ENCODE data around the gene SYT15.

The SYT15 gene

GRCh38 chr10:46555366-46555712, 23.6 kb upstream of the SYT15 start:
- Histone ChIP-seq H3K9me2 (replicated peaks; ENCODE audit: low read depth, low read length) (no peaks in the 10 kb centered on the region), H3K9me3 (ENCODE audit: insufficient read depth, low read depth, low read length) (no peaks in the 10 kb centered on the region), H3K4me3 (ENCODE audit: low read length, poor library complexity, severe bottlenecking) (no peak overlapping the region), H3K4me1 (ENCODE audit: insufficient read depth, low read length, poor library complexity, severe bottlenecking) (no peaks in the 10 kb centered on the region), H3K27me3 (ENCODE audit: insufficient read depth, low read length, poor library complexity, severe bottlenecking) (peaks cover 3% of the 10 kb centered on the region), H3K4me2 (ENCODE audit: low read depth, low read length, poor library complexity, severe bottlenecking) (no peak overlapping the region), H3K79me2 (ENCODE audit: insufficient read depth, low read length) (no peaks in the 10 kb centered on the region), H3K9ac (ENCODE audit: low read depth, low read length, poor library complexity, severe bottlenecking) (no peak overlapping the region), H3F3A (ENCODE audit: low read depth) (no peaks in the 10 kb centered on the region), H4K20me1 (ENCODE audit: insufficient read depth, low read length, poor library complexity, severe bottlenecking) (no peaks in the 10 kb centered on the region), H3K36me3 (ENCODE audit: insufficient read depth, low read length) (no peaks in the 10 kb centered on the region), H2AFZ (ENCODE audit: low read length) (no peak overlapping the region)
- TF ChIP-seq EZH2phosphoT487 (IDR thresholded peaks at IDR 0.05; ENCODE audit: borderline replicate concordance) = no peak
- TF ChIP-seq CTCF (conservative IDR thresholded peaks at IDR 0.05; ENCODE audit: low read length) = no peak

GRCh38 chr10:46555713-46556514, 23.0 kb upstream of the SYT15 start:
- Histone ChIP-seq H3K4me2 (ENCODE audit: low read depth, low read length, poor library complexity, severe bottlenecking) (no peak overlapping the region), H4K20me1 (ENCODE audit: insufficient read depth, low read length, poor library complexity, severe bottlenecking) (no peaks in the 10 kb centered on the region), H3K9ac (ENCODE audit: low read depth, low read length, poor library complexity, severe bottlenecking) (no peak overlapping the region), H2AFZ (ENCODE audit: low read length) (no peak overlapping the region), H3K4me3 (ENCODE audit: low read length, poor library complexity, severe bottlenecking) (no peak overlapping the region), H3K4me1 (ENCODE audit: insufficient read depth, low read length, poor library complexity, severe bottlenecking) (no peaks in the 10 kb centered on the region), H3K9me3 (ENCODE audit: insufficient read depth, low read depth, low read length) (no peaks in the 10 kb centered on the region), H3K27me3 (ENCODE audit: insufficient read depth, low read length, poor library complexity, severe bottlenecking) (peaks cover 9% of the 10 kb centered on the region), H3K36me3 (ENCODE audit: insufficient read depth, low read length) (no peaks in the 10 kb centered on the region), H3K79me2 (ENCODE audit: insufficient read depth, low read length) (no peaks in the 10 kb centered on the region), H3F3A (ENCODE audit: low read depth) (no peaks in the 10 kb centered on the region), H3K9me2 (replicated peaks; ENCODE audit: low read depth, low read length) (no peaks in the 10 kb centered on the region)
- TF ChIP-seq CTCF (conservative IDR thresholded peaks at IDR 0.05; ENCODE audit: low read length) (no peak), EZH2phosphoT487 (IDR thresholded peaks at IDR 0.05; ENCODE audit: borderline replicate concordance) (no peak)

- H3K9me2 ChIP-seq (replicated peaks; ENCODE audit: low read depth, low read length) = no peaks in the 10 kb centered on the region
- H3K4me1 ChIP-seq (ENCODE audit: insufficient read depth, low read length, poor library complexity, severe bottlenecking) = no peaks in the 10 kb centered on the region
- no peaks in the 10 kb centered on the region for H3K9me3 ChIP-seq (ENCODE audit: insufficient read depth, low read depth, low read length)
- H3K79me2 ChIP-seq (ENCODE audit: insufficient read depth, low read length) = no peaks in the 10 kb centered on the region
- H2AFZ ChIP-seq (ENCODE audit: low read length) = no peak within 1 kb of the TSS
- no peak within 1 kb of the TSS for H3K9ac ChIP-seq (ENCODE audit: low read depth, low read length, poor library complexity, severe bottlenecking)
- H3K4me2 ChIP-seq (ENCODE audit: low read depth, low read length, poor library complexity, severe bottlenecking) = no peak within 1 kb of the TSS
- H3K36me3 ChIP-seq (ENCODE audit: insufficient read depth, low read length) = no peaks in the 10 kb centered on the region
- H3K27me3 ChIP-seq (ENCODE audit: insufficient read depth, low read length, poor library complexity, severe bottlenecking) = peaks cover 13% of the 10 kb centered on the region
- H3F3A ChIP-seq (ENCODE audit: low read depth) = no peaks in the 10 kb centered on the region
- TF ChIP-seq CTCF (conservative IDR thresholded peaks at IDR 0.05; ENCODE audit: low read length) (no peak), EZH2phosphoT487 (IDR thresholded peaks at IDR 0.05; ENCODE audit: borderline replicate concordance) (no peak)
- no peak within 1 kb of the TSS for H3K4me3 ChIP-seq (ENCODE audit: low read length, poor library complexity, severe bottlenecking)
- no peaks in the 10 kb centered on the region for H4K20me1 ChIP-seq (ENCODE audit: insufficient read depth, low read length, poor library complexity, severe bottlenecking)
Measured at GRCh38 chr10:46556515-46557318, 22.2 kb upstream of the SYT15 start, which contains the start of gene GPRIN2. TSS of gene GPRIN2 (minus strand) at chr10:46556658. CDS start at chr10:46550736, 5,922 bp downstream.
